Activated CD8-positive, alpha-beta memory T cell treated with anti-CD3 and anti-CD28 coated beads, Interleukin-2, amount 50 U/mL, for 1 hour (primary cell): Measurements from ENCODE around the gene VRTN.
A peak's percentile ranks its signal among the peaks of the same experiment; 100 is the strongest.
"Not testable (repeated sequence)": the region's sequence is repeated elsewhere in the genome, so short reads cannot be mapped to it uniquely, and the experiment has no call there.

Experiments used
- DNase-seq: peaks from one replicate; pipeline ENCODE4 v3.0.0-alpha.2; 2020; ENCODE audit errors: extremely low read depth

VRTN gene

GRCh38 chr14:74348241-74348734, at the start of gene VRTN:
VRTN (plus strand) TSS chr14:74348471; CDS start chr14:74356784, 8,313 bp downstream.
- DNase-seq, result no peak

DNA sequence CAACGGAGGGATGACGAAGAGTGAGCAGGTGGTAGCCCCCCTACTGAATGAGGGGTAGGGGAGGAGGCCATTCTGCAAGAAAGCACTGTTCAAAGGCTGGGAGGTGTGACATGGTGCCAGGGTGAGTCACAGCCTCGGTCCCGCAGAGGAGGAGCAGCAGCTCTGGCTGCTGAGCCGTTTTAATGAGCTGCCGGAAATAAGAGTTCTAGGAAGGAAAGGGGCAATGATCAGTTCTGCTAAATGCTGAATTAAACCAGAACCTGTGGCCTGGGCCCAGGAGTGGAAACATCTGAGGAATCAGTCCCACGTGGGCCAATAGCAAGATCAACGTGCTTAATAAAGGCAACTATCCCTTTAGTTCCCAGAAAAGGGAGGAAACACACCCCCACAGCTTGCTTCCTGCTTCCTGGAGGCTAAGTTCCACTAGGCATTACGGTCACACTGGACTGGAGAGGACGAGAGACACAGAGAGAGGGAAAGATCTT, 49.2 kb upstream of the VRTN start:
- no peak for DNase-seq

GRCh38 chr14:74301594-74302151, 46.6 kb upstream of the VRTN start:
- DNase-seq, result no peak

DNA sequence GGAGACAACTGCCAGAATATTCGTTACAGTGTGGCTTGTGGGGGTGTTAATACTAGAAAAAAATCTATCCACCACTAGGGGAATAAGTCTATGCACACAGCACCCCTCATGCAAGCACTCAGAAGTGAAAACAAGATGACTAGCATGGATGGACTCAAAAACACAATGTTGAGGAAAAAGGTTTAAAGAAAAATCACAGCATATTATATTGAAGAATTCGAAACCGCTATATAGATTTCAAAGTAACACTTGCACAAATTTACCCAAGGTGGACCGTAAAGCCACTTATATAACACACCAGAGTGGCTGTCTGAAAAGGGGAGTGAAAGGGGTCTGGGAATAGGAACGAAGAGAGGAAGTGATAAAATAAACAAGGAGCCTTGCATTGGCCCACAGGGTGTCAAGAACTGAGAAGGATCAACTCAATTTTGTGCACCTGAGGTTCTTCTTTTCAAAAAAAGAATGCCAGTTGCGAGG, 46.1 kb upstream of the VRTN start:
- DNase-seq, result no peak

GRCh38 chr14:74302634-74303569, 45.4 kb upstream of the VRTN start, which contains the start of gene ABCD4:
ABCD4 (minus strand) TSS chr14:74302934; CDS start chr14:74302912, 22 bp downstream.
- DNase-seq, result peak; percentile 53

- DNase-seq, result no peak
Measured at GRCh38 chr14:74308695-74309094, 39.6 kb upstream of the VRTN start.

GRCh38 chr14:74309125-74310022, 38.9 kb upstream of the VRTN start:
- no peak for DNase-seq

DNA sequence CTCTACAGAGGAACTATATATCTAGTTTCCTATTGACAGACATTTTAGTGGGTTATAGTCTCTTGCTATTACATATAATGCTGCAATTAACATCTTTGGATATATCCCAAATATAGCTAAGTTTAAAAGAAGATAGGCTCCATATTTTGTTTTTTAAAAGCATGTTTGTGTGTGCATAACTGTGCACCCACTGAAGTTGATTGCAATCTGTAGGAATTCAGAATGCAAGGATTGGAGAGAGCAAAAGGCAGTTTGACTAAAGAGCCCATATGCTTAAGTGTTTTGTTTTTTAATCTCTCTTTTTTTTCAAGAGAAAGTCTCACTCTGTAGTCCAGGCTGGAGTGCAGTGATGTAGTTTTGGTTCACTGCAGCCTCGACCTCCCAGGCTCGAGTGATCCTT, 36.1 kb upstream of the VRTN start:
- no peak for DNase-seq

GRCh38 chr14:74313601-74314000, 34.7 kb upstream of the VRTN start:
- DNase-seq, result no peak

DNA sequence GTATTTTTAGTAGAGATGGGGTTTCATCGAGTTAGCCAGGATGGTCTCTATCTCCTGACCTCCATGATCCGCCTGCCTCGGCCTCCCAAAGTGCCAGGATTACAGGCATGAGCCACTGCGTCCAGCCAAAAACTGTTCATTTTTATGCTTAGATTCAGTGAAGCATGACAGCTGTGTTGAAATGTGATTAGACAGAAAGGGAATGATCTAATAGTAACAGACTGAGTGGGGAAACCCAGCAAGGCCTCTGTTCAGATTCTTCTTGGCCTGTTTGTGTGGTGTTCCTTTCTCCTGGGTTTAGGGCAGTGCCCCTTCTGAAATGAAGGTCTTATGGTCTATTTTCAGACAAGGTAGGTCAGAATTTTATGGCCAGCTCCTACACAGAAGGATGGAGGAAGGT, 33.7 kb upstream of the VRTN start:
- DNase-seq, result no peak

DNA sequence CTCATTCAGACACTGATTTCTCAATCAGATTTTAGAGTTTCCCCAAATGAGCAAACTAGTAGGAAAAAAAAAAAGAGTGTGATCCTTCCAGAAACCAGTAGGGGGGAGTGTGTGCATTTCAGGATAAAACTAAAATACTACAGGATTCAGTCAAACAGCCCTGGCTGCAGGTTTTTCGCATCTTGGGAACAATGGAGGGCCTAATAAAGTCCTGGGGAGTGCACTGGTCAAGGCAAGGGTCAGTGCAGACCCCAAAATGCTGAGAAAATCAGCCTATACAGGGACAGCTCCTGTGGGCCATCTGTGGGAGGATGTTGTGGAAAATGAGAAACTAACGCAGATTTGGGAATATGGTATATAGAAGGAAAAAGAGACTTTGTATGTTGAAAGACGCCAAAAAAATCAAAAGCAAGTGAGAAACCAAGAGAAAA, 23.3 kb upstream of the VRTN start:
- no peak for DNase-seq

GRCh38 chr14:74325446-74325845, 22.8 kb upstream of the VRTN start:
- DNase-seq, result no peak

GRCh38 chr14:74326369-74327152, 21.7 kb upstream of the VRTN start:
- DNase-seq, result no peak

DNA sequence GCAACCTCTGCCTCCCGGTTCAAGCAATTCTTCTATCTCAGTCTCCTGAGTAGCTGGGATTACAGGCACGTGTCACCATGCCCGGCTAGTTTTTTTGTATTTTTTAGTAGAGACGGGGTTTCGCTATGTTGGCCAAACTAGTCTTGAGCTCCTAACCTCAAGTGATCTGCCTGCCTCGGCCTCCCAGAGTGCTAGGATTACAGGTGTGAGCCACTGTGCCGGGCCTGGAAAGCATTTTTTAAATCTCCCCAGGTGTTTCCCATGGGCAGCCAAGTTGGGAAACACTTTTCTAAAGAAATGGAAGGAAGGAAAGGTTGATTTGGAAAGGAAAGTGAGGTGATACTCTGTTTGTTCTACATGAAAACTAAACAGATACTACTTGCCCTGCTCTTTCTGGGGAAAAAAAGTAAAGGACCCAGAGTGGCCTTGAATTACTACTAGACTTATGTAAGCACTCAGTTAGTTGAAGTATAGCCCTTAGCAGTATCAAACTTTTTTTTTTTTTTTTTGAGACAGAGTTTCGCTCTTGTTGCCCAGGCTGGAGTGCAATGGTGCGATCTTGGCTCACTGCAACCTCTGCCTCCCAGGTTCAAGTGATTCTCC, 18.2 kb upstream of the VRTN start:
- DNase-seq, result not testable (repeated sequence)

GRCh38 chr14:74333909-74334308, 14.4 kb upstream of the VRTN start:
- no peak for DNase-seq

DNA sequence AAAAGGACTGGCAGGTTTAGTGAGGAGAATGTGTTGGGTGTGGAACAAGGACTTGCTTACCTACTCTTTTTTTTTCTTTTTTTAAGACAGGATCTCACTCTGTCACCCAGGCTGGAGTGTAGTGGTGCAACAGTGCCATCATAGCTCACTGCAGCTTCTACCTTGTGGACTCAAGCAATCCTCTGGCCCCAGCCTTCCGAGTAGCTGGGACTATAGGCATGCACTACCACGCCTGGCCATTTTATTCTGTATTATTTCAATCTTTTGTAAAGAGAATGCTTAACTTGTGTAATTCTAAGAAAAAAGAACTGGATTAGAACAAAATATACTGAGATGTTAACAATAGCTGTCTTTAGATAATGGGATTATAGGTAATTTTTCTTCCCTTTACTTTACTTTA, 1.9 kb upstream of the VRTN start:
- no peak for DNase-seq

DNA sequence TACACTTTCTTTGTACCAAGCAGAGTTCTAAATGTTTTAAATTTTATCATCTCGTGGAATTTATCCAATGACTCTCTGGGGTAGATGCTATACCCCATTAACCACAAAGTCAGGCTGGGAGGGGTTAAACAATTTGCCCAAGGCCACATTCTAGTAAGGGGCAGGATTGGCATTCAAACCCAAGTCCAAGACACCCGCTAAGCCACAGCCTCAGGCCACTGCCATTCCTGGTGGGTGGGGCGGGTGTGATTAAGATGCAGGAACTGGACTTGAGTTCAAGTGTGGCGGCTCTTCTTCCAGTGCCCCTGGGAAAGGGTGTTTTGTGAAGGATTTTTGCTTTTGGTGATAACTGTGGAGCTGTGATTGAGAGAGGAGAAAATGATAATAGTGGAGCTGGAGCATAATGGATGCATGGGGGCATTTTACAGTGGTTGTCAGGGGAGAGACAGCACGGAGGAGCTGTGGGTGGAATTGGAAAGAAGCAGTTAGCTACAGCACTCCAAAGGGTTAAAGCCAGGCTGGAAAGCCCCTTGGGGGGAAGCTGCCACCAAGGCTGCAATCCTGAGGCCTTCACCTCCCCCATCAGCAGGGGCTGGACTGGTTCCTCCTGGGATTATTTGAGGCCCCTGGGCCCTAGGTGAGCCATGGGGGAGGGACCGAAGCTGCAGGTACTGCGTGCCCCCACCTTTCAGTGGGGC, 1.0 kb upstream of the VRTN start:
- no peak for DNase-seq

DNA sequence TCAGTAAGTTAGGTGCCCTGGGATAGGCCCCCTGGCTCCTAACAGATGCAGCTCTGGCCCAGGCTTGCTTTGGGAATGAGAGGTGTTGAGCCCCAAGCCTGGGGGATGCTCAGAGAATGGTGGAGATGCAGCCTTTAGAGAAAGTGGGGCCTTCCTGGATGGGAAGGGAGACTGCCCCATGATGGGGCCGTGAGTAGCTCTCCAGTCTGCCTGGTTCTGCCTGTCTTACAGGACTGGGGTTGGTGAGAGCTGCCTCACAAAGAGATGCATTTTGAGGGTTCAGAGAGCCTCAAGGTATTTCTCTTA, 523 bp upstream of the VRTN start:
- DNase-seq, result no peak

GRCh38 chr14:74348735-74349463, 628 bp downstream of the VRTN start:
- DNase-seq, result no peak
